Measurements from ENCODE around the gene PARM1. TPM values are rescaled to one million over a fixed set of nuclear protein-coding genes. Genes with fewer than 3 reads are reported as not detected.

The PARM1 gene
- total and polyA plus RNA-seq, 10 donors, result 2.6 to 42.6 (median 12.1) TPM

DNA sequence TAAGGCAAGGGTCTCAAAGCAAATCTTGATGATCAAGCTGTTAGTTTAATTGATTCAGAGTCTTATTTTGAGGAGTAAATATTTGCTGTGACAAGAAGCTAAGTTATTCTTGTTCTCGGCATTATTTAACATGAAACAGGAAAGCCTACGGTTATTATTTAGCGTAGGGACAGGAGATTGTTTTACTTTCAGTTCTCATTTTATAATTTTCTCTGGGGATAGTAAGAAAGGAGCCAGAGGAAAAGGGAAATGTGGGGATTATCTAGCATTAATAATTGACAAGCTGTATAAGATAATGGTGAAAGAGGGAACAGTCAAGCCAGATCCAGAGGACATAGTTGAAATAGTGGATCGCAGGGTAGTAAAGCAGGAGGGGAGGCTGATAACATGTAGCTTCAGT, 39.7 kb upstream of the PARM1 start:
- Histone ChIP-seq H3K36me3 (no peaks in the 10 kb centered on the region), H3K9me3 (no peaks in the 10 kb centered on the region), H3K27ac (no peak overlapping the region), H3K27me3 (replicated peaks in 1 of 7) (no peaks in the 10 kb centered on the region), H3K4me1 (no peaks in the 10 kb centered on the region), H3K4me3 (peak overlapping the region in 4 of 8 donors; percentile 1 to 20 (median 4))
- intact Hi-C loops (cut with DNase I; ENCODE audit: low total_unique reads), result no loop called here
- WGBS, 5 donors, result 52 to 66% (median 60%) methylated on average over 4 of the region's 4 CpGs
- DNase-seq, result no peak
- TF ChIP-seq, protein P1, sequence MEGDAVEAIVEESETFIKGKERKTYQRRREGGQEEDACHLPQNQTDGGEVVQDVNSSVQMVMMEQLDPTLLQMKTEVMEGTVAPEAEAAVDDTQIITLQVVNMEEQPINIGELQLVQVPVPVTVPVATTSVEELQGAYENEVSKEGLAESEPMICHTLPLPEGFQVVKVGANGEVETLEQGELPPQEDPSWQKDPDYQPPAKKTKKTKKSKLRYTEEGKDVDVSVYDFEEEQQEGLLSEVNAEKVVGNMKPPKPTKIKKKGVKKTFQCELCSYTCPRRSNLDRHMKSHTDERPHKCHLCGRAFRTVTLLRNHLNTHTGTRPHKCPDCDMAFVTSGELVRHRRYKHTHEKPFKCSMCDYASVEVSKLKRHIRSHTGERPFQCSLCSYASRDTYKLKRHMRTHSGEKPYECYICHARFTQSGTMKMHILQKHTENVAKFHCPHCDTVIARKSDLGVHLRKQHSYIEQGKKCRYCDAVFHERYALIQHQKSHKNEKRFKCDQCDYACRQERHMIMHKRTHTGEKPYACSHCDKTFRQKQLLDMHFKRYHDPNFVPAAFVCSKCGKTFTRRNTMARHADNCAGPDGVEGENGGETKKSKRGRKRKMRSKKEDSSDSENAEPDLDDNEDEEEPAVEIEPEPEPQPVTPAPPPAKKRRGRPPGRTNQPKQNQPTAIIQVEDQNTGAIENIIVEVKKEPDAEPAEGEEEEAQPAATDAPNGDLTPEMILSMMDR (IDR thresholded peaks at IDR 0.05 in 8 of 11, conservative IDR thresholded peaks at IDR 0.05 in 3 of 11), result no peak
- TF ChIP-seq POLR2AphosphoS5 (IDR thresholded peaks at IDR 0.05) (no peak), POLR2A (IDR thresholded peaks at IDR 0.05) (no peak)

- no peak overlapping the region for H3K4me3 ChIP-seq
Observed at GRCh38 chr4:74896595-74896994, 36.3 kb upstream of the PARM1 start.

GRCh38 chr4:74897386-74897785, 35.5 kb upstream of the PARM1 start:
- no peak for DNase-seq
- Histone ChIP-seq H3K4me3 (no peak overlapping the region), H3K36me3 (no peaks in the 10 kb centered on the region), H3K4me1 (no peaks in the 10 kb centered on the region), H3K9me3 (no peaks in the 10 kb centered on the region), H3K27me3 (replicated peaks in 1 of 7) (no peaks in the 10 kb centered on the region), H3K27ac (no peak overlapping the region)
- 79 to 87% (median 85%) methylated on average over 2 of the region's 2 CpGs for WGBS, 5 donors
- no peak for TF ChIP-seq POLR2AphosphoS5 (IDR thresholded peaks at IDR 0.05)
- TF ChIP-seq, protein P1 (IDR thresholded peaks at IDR 0.05 in 8 of 11, conservative IDR thresholded peaks at IDR 0.05 in 3 of 11), result no peak
- TF ChIP-seq POLR2A (IDR thresholded peaks at IDR 0.05), result no peak
- intact Hi-C loops (cut with DNase I; ENCODE audit: low total_unique reads), result no loop called here

More at GRCh38 chr4:74896595-74896994, 36.3 kb upstream of the PARM1 start:
- no peaks in the 10 kb centered on the region for H3K4me1 ChIP-seq
- WGBS, 5 donors, result 73 to 88% (median 81%) methylated on average over 3 of the region's 3 CpGs
- intact Hi-C loops (cut with DNase I; ENCODE audit: low total_unique reads), result no loop called here
- no peak for DNase-seq
- H3K36me3 ChIP-seq, result no peaks in the 10 kb centered on the region
- TF ChIP-seq, protein P1 (IDR thresholded peaks at IDR 0.05 in 8 of 11, conservative IDR thresholded peaks at IDR 0.05 in 3 of 11), result no peak
- TF ChIP-seq POLR2A (IDR thresholded peaks at IDR 0.05) (no peak), POLR2AphosphoS5 (IDR thresholded peaks at IDR 0.05) (no peak)
- no peak overlapping the region for H3K27ac ChIP-seq
- no peaks in the 10 kb centered on the region for H3K9me3 ChIP-seq
- H3K27me3 ChIP-seq (replicated peaks in 1 of 7), result no peaks in the 10 kb centered on the region

DNA sequence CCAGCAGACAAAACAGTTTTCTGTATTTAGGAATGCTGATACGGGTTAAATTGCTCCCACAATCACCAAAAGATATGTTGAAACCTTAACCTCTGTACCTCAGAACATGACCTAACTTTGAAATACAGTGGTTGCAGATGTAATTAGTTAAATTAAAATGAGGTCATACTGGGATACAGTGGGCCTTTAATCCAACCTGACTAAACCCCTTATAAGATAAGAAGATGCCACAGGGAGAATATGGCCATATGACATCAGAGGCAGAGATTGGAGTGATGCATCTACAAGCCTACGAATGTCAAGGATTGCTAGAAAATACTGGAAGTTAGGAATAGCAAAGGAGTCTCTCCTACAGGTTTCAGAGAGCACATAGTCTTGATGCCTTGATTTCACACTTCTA, 32.1 kb upstream of the PARM1 start:
- WGBS, 5 donors, result 69 to 85% (median 75%) methylated on average over 2 of the region's 2 CpGs
- H3K4me1 ChIP-seq, result no peaks in the 10 kb centered on the region

More for the DNA sequence above, 32.1 kb upstream of the PARM1 start:
- Histone ChIP-seq H3K36me3 (no peaks in the 10 kb centered on the region), H3K27ac (no peak overlapping the region), H3K27me3 (replicated peaks in 1 of 7) (no peaks in the 10 kb centered on the region), H3K4me3 (no peak overlapping the region), H3K9me3 (no peaks in the 10 kb centered on the region)
- no peak for DNase-seq
- intact Hi-C loops (cut with DNase I; ENCODE audit: low total_unique reads), result no loop called here
- TF ChIP-seq POLR2AphosphoS5 (IDR thresholded peaks at IDR 0.05), result no peak
- TF ChIP-seq, protein P1 (IDR thresholded peaks at IDR 0.05 in 8 of 11, conservative IDR thresholded peaks at IDR 0.05 in 3 of 11), result no peak
- no peak for TF ChIP-seq POLR2A (IDR thresholded peaks at IDR 0.05)

Measured in spleen (tissue), 11 donors.